Neural cell (in vitro differentiated cells): ENCODE results near the gene PCDHGA5.

ENCODE experiments used
- EP300 ChIP-seq: fragments of 450-650 bp; conservative IDR thresholded peaks from 2 replicates; pipeline ENCODE4 v1.6.1; 2014; ENCODE audit warnings: antibody characterized with exemption, mild to moderate bottlenecking, moderate library complexity; ENCODE audit not compliant: poor library complexity, severe bottlenecking
- EZH2 ChIP-seq: fragments of 200-600, 300-800 bp; shearing (Covaris generic), sonication (generic); IDR thresholded peaks from 2 replicates; pipeline ENCODE4 v1.6.1; 2014; ENCODE audit warnings: antibody characterized with exemption, low read length, borderline replicate concordance, mild to moderate bottlenecking; ENCODE audit not compliant: insufficient read depth, poor library complexity, severe bottlenecking
- MXI1 ChIP-seq: fragments of 450-650 bp; conservative IDR thresholded peaks from 2 replicates; pipeline ENCODE4 v1.6.1; 2014; ENCODE audit warnings: antibody characterized with exemption, mild to moderate bottlenecking; ENCODE audit not compliant: poor library complexity, severe bottlenecking
- POLR2AphosphoS5 ChIP-seq: IDR thresholded peaks from 2 replicates; pipeline ENCODE4 v1.6.1; 2012
- RAD21 ChIP-seq: fragments of 450-650 bp; conservative IDR thresholded peaks from 2 replicates; pipeline ENCODE4 v1.6.1; 2014; ENCODE audit warnings: antibody characterized with exemption, mild to moderate bottlenecking, moderate library complexity
- SMC3 ChIP-seq: fragments of 450-650 bp; conservative IDR thresholded peaks from 2 replicates; pipeline ENCODE4 v1.6.1; 2014; ENCODE audit warnings: antibody characterized with exemption, mild to moderate bottlenecking, moderate library complexity; ENCODE audit not compliant: poor library complexity
- TAF1 ChIP-seq: IDR thresholded peaks from 2 replicates; pipeline ENCODE4 v1.6.1; 2012; ENCODE audit warnings: low read depth
- TF ChIP-seq, protein P1 (sequence below): fragments of 450-650 bp; IDR thresholded peaks from 2 replicates; pipeline ENCODE4 v1.5.1; 2014; ENCODE audit warnings: antibody characterized with exemption, mild to moderate bottlenecking, moderate library complexity; ENCODE audit not compliant: poor library complexity, severe bottlenecking
- TF ChIP-seq, protein P2 (sequence below): IDR thresholded peaks from 2 replicates; pipeline ENCODE4 v1.6.1; 2012; ENCODE audit warnings: borderline replicate concordance

DNA sequence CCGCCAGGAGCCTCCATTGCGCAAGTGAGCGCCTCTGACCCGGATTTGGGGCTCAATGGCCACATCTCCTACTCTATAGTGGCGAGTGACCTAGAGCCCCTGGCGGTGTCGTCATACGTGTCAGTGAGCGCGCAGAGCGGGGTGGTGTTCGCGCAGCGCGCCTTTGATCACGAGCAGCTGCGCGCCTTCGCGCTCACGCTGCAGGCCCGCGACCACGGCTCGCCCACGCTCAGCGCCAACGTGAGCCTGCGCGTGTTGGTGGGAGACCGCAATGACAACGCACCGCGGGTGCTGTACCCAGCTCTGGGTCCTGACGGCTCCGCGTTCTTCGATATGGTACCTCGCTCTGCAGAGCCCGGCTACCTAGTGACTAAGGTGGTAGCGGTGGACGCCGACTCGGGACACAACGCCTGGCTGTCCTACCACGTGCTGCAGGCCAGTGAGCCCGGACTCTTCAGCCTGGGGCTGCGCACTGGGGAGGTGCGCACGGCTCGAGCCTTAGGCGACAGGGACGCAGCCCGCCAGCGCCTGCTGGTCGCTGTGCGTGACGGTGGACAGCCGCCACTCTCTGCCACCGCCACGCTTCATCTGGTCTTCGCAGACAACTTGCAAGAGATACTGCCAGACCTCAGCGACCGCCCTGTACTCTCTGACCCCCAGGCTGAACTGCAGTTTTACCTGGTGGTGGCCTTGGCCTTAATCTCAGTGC, 45.8 kb downstream of the PCDHGA5 start:
- TF ChIP-seq, protein P1, sequence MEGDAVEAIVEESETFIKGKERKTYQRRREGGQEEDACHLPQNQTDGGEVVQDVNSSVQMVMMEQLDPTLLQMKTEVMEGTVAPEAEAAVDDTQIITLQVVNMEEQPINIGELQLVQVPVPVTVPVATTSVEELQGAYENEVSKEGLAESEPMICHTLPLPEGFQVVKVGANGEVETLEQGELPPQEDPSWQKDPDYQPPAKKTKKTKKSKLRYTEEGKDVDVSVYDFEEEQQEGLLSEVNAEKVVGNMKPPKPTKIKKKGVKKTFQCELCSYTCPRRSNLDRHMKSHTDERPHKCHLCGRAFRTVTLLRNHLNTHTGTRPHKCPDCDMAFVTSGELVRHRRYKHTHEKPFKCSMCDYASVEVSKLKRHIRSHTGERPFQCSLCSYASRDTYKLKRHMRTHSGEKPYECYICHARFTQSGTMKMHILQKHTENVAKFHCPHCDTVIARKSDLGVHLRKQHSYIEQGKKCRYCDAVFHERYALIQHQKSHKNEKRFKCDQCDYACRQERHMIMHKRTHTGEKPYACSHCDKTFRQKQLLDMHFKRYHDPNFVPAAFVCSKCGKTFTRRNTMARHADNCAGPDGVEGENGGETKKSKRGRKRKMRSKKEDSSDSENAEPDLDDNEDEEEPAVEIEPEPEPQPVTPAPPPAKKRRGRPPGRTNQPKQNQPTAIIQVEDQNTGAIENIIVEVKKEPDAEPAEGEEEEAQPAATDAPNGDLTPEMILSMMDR: no peak
- TF ChIP-seq TAF1 (no peak), EZH2 (no peak), POLR2AphosphoS5 (no peak), MXI1 (no peak), EP300 (no peak), RAD21 (no peak), SMC3 (no peak)
- TF ChIP-seq, protein P2, sequence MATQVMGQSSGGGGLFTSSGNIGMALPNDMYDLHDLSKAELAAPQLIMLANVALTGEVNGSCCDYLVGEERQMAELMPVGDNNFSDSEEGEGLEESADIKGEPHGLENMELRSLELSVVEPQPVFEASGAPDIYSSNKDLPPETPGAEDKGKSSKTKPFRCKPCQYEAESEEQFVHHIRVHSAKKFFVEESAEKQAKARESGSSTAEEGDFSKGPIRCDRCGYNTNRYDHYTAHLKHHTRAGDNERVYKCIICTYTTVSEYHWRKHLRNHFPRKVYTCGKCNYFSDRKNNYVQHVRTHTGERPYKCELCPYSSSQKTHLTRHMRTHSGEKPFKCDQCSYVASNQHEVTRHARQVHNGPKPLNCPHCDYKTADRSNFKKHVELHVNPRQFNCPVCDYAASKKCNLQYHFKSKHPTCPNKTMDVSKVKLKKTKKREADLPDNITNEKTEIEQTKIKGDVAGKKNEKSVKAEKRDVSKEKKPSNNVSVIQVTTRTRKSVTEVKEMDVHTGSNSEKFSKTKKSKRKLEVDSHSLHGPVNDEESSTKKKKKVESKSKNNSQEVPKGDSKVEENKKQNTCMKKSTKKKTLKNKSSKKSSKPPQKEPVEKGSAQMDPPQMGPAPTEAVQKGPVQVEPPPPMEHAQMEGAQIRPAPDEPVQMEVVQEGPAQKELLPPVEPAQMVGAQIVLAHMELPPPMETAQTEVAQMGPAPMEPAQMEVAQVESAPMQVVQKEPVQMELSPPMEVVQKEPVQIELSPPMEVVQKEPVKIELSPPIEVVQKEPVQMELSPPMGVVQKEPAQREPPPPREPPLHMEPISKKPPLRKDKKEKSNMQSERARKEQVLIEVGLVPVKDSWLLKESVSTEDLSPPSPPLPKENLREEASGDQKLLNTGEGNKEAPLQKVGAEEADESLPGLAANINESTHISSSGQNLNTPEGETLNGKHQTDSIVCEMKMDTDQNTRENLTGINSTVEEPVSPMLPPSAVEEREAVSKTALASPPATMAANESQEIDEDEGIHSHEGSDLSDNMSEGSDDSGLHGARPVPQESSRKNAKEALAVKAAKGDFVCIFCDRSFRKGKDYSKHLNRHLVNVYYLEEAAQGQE: no peak
